ENCODE measurements around the gene SLC12A8. TPM values are rescaled to one million over a fixed set of nuclear protein-coding genes. Genes with fewer than 3 reads are reported as not detected.

Gene SLC12A8
- total and polyA plus RNA-seq, 8 donors = 1.5 to 31.7 (median 12.3) TPM

DNA sequence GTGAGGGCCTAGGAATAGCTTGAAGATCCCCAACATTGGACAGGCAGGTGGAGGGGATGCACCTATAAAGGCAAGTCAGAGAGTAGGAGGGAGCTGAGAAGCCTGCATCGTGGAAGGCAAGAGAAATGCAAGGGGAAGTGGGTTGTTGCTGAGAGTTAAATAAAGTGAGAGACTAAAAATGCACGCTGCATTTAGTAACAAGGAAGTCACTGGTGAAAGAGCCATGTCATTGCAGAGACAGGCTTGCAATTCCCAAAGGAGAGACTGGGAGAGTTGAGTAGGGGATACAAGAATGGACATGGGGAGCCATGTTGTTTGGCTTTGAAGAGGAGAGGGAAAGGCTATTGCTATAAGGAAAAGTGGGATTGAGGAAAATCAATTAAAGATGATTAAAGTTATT lies 79.7 kb downstream of the SLC12A8 start:
- no peak for DNase-seq
- intact Hi-C loops (cut with DNase I; ENCODE audit: low total_unique reads) = loop anchor here (10.0 kb wide), 1 partner anchor 68 kb away; no protein-coding TSS in a partner anchor
- no peaks in the 10 kb centered on the region for H3K9me3 ChIP-seq
- H3K4me3 ChIP-seq = no peak overlapping the region
- peaks cover 9 to 35% (median 18%) of the 10 kb centered on the region in 4 donors for H3K4me1 ChIP-seq
- no peak overlapping the region for H3K27ac ChIP-seq
- TF ChIP-seq, protein P1, sequence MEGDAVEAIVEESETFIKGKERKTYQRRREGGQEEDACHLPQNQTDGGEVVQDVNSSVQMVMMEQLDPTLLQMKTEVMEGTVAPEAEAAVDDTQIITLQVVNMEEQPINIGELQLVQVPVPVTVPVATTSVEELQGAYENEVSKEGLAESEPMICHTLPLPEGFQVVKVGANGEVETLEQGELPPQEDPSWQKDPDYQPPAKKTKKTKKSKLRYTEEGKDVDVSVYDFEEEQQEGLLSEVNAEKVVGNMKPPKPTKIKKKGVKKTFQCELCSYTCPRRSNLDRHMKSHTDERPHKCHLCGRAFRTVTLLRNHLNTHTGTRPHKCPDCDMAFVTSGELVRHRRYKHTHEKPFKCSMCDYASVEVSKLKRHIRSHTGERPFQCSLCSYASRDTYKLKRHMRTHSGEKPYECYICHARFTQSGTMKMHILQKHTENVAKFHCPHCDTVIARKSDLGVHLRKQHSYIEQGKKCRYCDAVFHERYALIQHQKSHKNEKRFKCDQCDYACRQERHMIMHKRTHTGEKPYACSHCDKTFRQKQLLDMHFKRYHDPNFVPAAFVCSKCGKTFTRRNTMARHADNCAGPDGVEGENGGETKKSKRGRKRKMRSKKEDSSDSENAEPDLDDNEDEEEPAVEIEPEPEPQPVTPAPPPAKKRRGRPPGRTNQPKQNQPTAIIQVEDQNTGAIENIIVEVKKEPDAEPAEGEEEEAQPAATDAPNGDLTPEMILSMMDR (IDR thresholded peaks at IDR 0.05) = no peak
- TF ChIP-seq EP300 (IDR thresholded peaks at IDR 0.05) (no peak), POLR2A (IDR thresholded peaks at IDR 0.05) (no peak), POLR2AphosphoS5 (IDR thresholded peaks at IDR 0.05) (no peak)
- no peaks in the 10 kb centered on the region for H3K27me3 ChIP-seq
- WGBS, 5 donors = 62 to 88% (median 77%) methylated on average over 2 of the region's 2 CpGs
- H3K36me3 ChIP-seq = no peaks in the 10 kb centered on the region

DNA sequence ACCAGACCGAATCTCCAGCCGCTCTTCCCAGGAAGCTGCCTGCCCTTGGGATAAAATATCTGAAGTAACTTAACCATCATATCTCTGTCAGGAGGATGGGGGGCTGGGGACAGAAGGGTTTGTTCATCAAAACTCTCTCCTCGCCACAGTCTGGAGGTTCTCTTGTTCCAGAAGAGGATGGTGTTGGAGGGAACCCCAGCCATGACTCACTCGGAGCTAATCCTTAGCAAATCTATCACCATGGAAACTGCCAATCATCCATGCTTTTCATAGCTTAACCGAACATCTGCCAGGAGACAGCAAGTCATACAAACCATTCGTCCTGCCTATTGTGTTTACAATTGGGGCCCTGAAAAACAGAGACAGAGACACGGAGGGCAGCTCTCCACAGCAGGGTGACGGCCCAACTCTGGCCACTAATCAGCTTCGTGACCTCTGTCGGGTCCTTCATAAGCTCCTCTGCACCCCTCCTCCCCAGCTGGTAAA lies 83.0 kb downstream of the SLC12A8 start:
- intact Hi-C loops (cut with DNase I; ENCODE audit: low total_unique reads) = no loop called here
- Histone ChIP-seq H3K4me3 (no peak overlapping the region), H3K27me3 (no peaks in the 10 kb centered on the region), H3K4me1 (peaks cover 9 to 30% (median 18%) of the 10 kb centered on the region in 4 donors), H3K36me3 (no peaks in the 10 kb centered on the region), H3K9me3 (no peaks in the 10 kb centered on the region), H3K27ac (peak overlapping the region; percentile 44 to 81 (median 76))
- TF ChIP-seq POLR2AphosphoS5 (IDR thresholded peaks at IDR 0.05) (no peak), EP300 (IDR thresholded peaks at IDR 0.05) (no peak), POLR2A (IDR thresholded peaks at IDR 0.05) (no peak)
- TF ChIP-seq, protein P1 (IDR thresholded peaks at IDR 0.05) = no peak
- DNase-seq = peak; percentile 37 to 90
- 60 to 70% (median 64%) methylated on average over 10 of the region's 10 CpGs for WGBS, 5 donors

DNA sequence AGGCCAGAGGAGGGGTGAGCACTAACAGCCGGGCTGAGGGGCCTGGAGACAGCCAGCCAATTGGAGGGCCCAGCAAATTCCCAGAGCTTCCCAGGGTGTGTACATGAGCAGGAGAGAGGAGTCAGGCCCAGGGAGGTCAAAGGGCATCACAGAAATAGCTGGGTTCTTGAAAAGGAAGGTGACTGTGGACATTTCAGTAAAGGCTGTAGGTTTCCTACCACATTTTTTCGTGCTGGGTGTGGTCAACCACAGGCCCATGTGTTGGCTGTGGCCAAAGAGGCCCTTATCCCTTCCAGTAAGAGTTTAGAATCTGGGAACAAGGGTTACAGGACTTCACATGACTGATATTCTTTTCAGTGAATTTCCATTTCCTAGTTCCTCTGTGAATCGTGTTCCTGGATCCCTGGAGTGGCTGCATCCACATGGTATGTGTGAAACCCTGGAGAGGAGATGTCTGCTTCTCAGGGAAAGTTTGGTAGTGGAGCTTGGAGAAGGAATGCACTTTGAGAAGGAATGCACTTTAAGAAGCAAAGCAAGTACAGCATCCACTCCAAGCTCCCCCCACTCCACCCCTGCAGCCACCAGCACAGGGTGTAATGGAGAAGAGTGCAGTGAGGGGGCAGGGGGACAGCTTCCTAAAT lies 83.6 kb downstream of the SLC12A8 start:
- Histone ChIP-seq H3K36me3 (no peaks in the 10 kb centered on the region), H3K9me3 (no peaks in the 10 kb centered on the region), H3K27ac (peak overlapping the region; percentile 44 to 81 (median 76)), H3K4me3 (no peak overlapping the region), H3K27me3 (no peaks in the 10 kb centered on the region), H3K4me1 (peaks cover 9 to 30% (median 18%) of the 10 kb centered on the region in 4 donors)
- TF ChIP-seq POLR2A (IDR thresholded peaks at IDR 0.05) (no peak), POLR2AphosphoS5 (IDR thresholded peaks at IDR 0.05) (peak in 1 of 3 donors; percentile 47)
- peak in 1 of 2 donors; percentile 86 for DNase-seq
- WGBS, 5 donors = 44 to 51% (median 46%) methylated on average over 3 of the region's 3 CpGs
- intact Hi-C loops (cut with DNase I; ENCODE audit: low total_unique reads) = no loop called here

DNA sequence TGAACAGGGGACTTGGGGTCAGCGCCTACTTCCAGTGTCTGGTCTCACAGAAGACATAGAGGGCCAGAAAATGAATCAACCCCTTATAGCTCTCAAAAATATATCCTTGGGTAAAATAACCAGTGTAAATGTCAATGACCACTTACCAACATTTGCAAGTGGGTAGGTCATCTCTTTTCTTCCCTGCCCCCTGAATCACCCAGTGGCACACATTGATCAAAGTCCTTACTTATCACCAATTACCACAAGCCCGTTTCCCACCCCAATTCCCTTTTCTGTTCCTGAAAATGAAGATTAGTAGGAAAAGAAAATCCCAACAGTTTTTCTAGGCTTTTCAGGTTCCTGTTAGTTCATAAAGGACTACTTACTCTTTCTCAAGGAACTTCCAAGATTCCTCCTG lies 86.2 kb downstream of the SLC12A8 start:
- H3K27me3 ChIP-seq = no peaks in the 10 kb centered on the region
- H3K27ac ChIP-seq = no peak overlapping the region
- H3K4me3 ChIP-seq = no peak overlapping the region
- TF ChIP-seq POLR2A (IDR thresholded peaks at IDR 0.05) = no peak
- no peak for TF ChIP-seq POLR2AphosphoS5 (IDR thresholded peaks at IDR 0.05)
- TF ChIP-seq EP300 (IDR thresholded peaks at IDR 0.05) = no peak
- TF ChIP-seq, protein P1 (IDR thresholded peaks at IDR 0.05) = no peak
- H3K36me3 ChIP-seq = no peaks in the 10 kb centered on the region
- intact Hi-C loops (cut with DNase I; ENCODE audit: low total_unique reads) = no loop called here
- peaks cover 9 to 34% (median 21%) of the 10 kb centered on the region in 4 donors for H3K4me1 ChIP-seq
- no peak for DNase-seq
- no peaks in the 10 kb centered on the region for H3K9me3 ChIP-seq
- 83 to 95% (median 88%) methylated on average over 2 of the region's 2 CpGs for WGBS, 5 donors

DNA sequence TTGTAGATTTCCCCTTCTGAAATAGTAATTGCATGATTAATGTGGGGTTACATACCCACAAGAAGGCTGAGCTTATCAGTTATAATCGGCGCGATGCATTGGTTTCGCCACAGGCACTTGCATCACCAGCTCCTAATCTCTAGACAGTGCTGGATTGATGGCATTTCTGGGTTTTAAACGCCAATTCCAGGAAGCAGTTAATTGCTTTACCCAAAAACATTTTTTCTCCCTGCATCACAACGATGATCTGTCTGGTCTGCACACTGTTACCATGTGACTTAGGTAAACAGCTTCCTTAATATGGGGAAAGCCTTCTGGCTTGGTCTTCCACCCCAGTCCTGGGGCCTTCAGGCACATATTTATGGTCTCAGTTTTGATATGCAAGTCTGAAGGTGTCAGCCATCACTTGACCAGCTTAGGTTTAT lies 86.7 kb downstream of the SLC12A8 start:
- Histone ChIP-seq H3K9me3 (no peaks in the 10 kb centered on the region), H3K4me3 (no peak overlapping the region), H3K4me1 (peaks cover 9 to 34% (median 24%) of the 10 kb centered on the region in 4 donors), H3K27me3 (no peaks in the 10 kb centered on the region), H3K27ac (peak overlapping the region in 1 of 5 donors; percentile 0), H3K36me3 (no peaks in the 10 kb centered on the region)
- TF ChIP-seq POLR2AphosphoS5 (IDR thresholded peaks at IDR 0.05) = peak in 2 of 3 donors; percentile 5 to 37
- no peak for TF ChIP-seq EP300 (IDR thresholded peaks at IDR 0.05)
- DNase-seq = no peak
- intact Hi-C loops (cut with DNase I; ENCODE audit: low total_unique reads) = no loop called here
- WGBS, 5 donors = 52 to 71% (median 64%) methylated on average over 6 of the region's 6 CpGs

All from stomach (tissue), 9 donors.